ENCODE results near the gene PRPSAP2.

Gene PRPSAP2

DNA sequence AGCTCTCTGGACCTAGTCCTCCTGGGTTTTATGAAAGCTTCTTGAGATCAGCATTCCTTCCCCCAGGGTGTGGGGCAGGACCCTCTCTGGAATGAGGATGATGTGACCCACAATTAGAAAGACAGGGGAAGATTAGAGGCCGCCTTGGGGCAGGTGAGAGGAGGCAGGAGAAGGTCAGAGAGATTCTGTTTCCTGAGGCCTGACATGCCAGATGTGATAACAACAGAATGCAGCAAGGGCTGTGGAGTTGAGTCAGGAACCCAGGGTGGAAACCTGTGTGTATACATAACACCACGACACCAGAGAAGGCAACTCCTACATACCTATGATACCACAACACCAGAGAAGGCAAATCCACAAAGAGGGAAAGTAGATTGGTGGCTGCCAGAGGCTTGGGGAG, 88.6 kb downstream of the PRPSAP2 start:
- H3K4me3 ChIP-seq (ENCODE audit: low read depth, low read length): no peak overlapping the region
- no peaks in the 10 kb centered on the region for H3K9me3 ChIP-seq (ENCODE audit: control insufficient read depth, insufficient read depth, low read length)
- no peaks in the 10 kb centered on the region for H3K27me3 ChIP-seq (ENCODE audit: control insufficient read depth, insufficient read depth, low read length)
- no peak overlapping the region for H3K27ac ChIP-seq (ENCODE audit: low read depth, low read length)
- no peaks in the 10 kb centered on the region for H3K4me1 ChIP-seq (ENCODE audit: control insufficient read depth, insufficient read depth, low read length)
- no peak overlapping the region for H3K9ac ChIP-seq (ENCODE audit: low read depth, low read length)
- H3K36me3 ChIP-seq (ENCODE audit: control insufficient read depth, insufficient read depth, low read length): no peaks in the 10 kb centered on the region

DNA sequence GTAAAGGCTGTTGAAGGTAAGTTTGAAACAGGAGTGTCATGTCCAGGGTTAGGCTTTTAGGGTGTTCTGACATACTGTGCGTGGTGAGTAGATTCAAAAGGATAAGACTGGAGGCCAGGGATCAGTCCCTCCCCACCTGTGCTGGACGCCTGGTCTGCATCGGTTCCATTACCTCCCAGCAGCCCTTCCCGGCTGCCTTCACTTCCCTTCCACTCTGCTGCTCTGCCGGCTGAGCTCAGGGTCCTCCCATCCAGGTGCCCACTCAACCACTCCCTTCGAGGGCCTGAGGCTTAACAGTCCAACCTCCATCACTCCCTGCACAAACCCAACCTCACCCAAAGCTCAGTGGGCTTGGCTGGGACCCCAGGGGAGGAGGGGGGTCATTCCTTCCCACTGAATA, 89.9 kb downstream of the PRPSAP2 start:
- Histone ChIP-seq H3K36me3 (ENCODE audit: control insufficient read depth, insufficient read depth, low read length) (no peaks in the 10 kb centered on the region), H3K4me3 (ENCODE audit: low read depth, low read length) (no peak overlapping the region), H3K9me3 (ENCODE audit: control insufficient read depth, insufficient read depth, low read length) (no peaks in the 10 kb centered on the region), H3K9ac (ENCODE audit: low read depth, low read length) (no peak overlapping the region), H3K27ac (ENCODE audit: low read depth, low read length) (no peak overlapping the region), H3K4me1 (ENCODE audit: control insufficient read depth, insufficient read depth, low read length) (no peaks in the 10 kb centered on the region), H3K27me3 (ENCODE audit: control insufficient read depth, insufficient read depth, low read length) (no peaks in the 10 kb centered on the region)

- Histone ChIP-seq H3K9me3 (ENCODE audit: control insufficient read depth, insufficient read depth, low read length) (no peaks in the 10 kb centered on the region), H3K36me3 (ENCODE audit: control insufficient read depth, insufficient read depth, low read length) (no peaks in the 10 kb centered on the region), H3K9ac (ENCODE audit: low read depth, low read length) (no peak overlapping the region), H3K4me3 (ENCODE audit: low read depth, low read length) (no peak overlapping the region), H3K4me1 (ENCODE audit: control insufficient read depth, insufficient read depth, low read length) (no peaks in the 10 kb centered on the region), H3K27ac (ENCODE audit: low read depth, low read length) (no peak overlapping the region), H3K27me3 (ENCODE audit: control insufficient read depth, insufficient read depth, low read length) (no peaks in the 10 kb centered on the region)
These were observed 90.6 kb downstream of the PRPSAP2 start for GRCh38 chr17:18948476-18949006.

GRCh38 chr17:18949566-18949965, 91.6 kb downstream of the PRPSAP2 start:
- Histone ChIP-seq H3K9ac (ENCODE audit: low read depth, low read length) (no peak overlapping the region), H3K27me3 (ENCODE audit: control insufficient read depth, insufficient read depth, low read length) (no peaks in the 10 kb centered on the region), H3K9me3 (ENCODE audit: control insufficient read depth, insufficient read depth, low read length) (no peaks in the 10 kb centered on the region), H3K4me1 (ENCODE audit: control insufficient read depth, insufficient read depth, low read length) (no peaks in the 10 kb centered on the region), H3K27ac (ENCODE audit: low read depth, low read length) (no peak overlapping the region), H3K36me3 (ENCODE audit: control insufficient read depth, insufficient read depth, low read length) (no peaks in the 10 kb centered on the region), H3K4me3 (ENCODE audit: low read depth, low read length) (no peak overlapping the region)

- Histone ChIP-seq H3K36me3 (ENCODE audit: control insufficient read depth, insufficient read depth, low read length) (no peaks in the 10 kb centered on the region), H3K9me3 (ENCODE audit: control insufficient read depth, insufficient read depth, low read length) (no peaks in the 10 kb centered on the region), H3K27me3 (ENCODE audit: control insufficient read depth, insufficient read depth, low read length) (no peaks in the 10 kb centered on the region), H3K4me1 (ENCODE audit: control insufficient read depth, insufficient read depth, low read length) (no peaks in the 10 kb centered on the region), H3K27ac (ENCODE audit: low read depth, low read length) (no peak overlapping the region), H3K9ac (ENCODE audit: low read depth, low read length) (no peak overlapping the region), H3K4me3 (ENCODE audit: low read depth, low read length) (no peak overlapping the region)
These were observed 92.4 kb downstream of the PRPSAP2 start for GRCh38 chr17:18950346-18950745.

- Histone ChIP-seq H3K9ac (ENCODE audit: low read depth, low read length) (no peak overlapping the region), H3K4me1 (ENCODE audit: control insufficient read depth, insufficient read depth, low read length) (no peaks in the 10 kb centered on the region), H3K36me3 (ENCODE audit: control insufficient read depth, insufficient read depth, low read length) (no peaks in the 10 kb centered on the region)
These were observed 93.3 kb downstream of the PRPSAP2 start for GRCh38 chr17:18950944-18951905.

GRCh38 chr17:18951941-18952842, 94.3 kb downstream of the PRPSAP2 start, which contains the start of gene SLC5A10:
SLC5A10 (plus strand) TSS chr17:18952165; CDS start chr17:18952206, 41 bp downstream.
- no peak within 1 kb of the TSS for H3K27ac ChIP-seq (ENCODE audit: low read depth, low read length)
- no peaks in the 10 kb centered on the region for H3K27me3 ChIP-seq (ENCODE audit: control insufficient read depth, insufficient read depth, low read length)
- H3K4me1 ChIP-seq (ENCODE audit: control insufficient read depth, insufficient read depth, low read length): no peaks in the 10 kb centered on the region
- H3K9me3 ChIP-seq (ENCODE audit: control insufficient read depth, insufficient read depth, low read length): no peaks in the 10 kb centered on the region
- no peaks in the 10 kb centered on the region for H3K36me3 ChIP-seq (ENCODE audit: control insufficient read depth, insufficient read depth, low read length)
- H3K4me3 ChIP-seq (ENCODE audit: low read depth, low read length): no peak within 1 kb of the TSS
- no peak within 1 kb of the TSS for H3K9ac ChIP-seq (ENCODE audit: low read depth, low read length)

More at GRCh38 chr17:18950944-18951905, 93.3 kb downstream of the PRPSAP2 start:
- Histone ChIP-seq H3K27ac (ENCODE audit: low read depth, low read length) (no peak overlapping the region), H3K4me3 (ENCODE audit: low read depth, low read length) (no peak overlapping the region), H3K27me3 (ENCODE audit: control insufficient read depth, insufficient read depth, low read length) (no peaks in the 10 kb centered on the region), H3K9me3 (ENCODE audit: control insufficient read depth, insufficient read depth, low read length) (no peaks in the 10 kb centered on the region)

- Histone ChIP-seq H3K27me3 (ENCODE audit: control insufficient read depth, insufficient read depth, low read length) (no peaks in the 10 kb centered on the region), H3K9me3 (ENCODE audit: control insufficient read depth, insufficient read depth, low read length) (no peaks in the 10 kb centered on the region), H3K27ac (ENCODE audit: low read depth, low read length) (no peak overlapping the region), H3K9ac (ENCODE audit: low read depth, low read length) (no peak overlapping the region), H3K4me3 (ENCODE audit: low read depth, low read length) (no peak overlapping the region), H3K4me1 (ENCODE audit: control insufficient read depth, insufficient read depth, low read length) (no peaks in the 10 kb centered on the region), H3K36me3 (ENCODE audit: control insufficient read depth, insufficient read depth, low read length) (no peaks in the 10 kb centered on the region)
These were observed 95.3 kb downstream of the PRPSAP2 start for GRCh38 chr17:18953231-18953728.

GRCh38 chr17:18954321-18954720, 96.4 kb downstream of the PRPSAP2 start:
- Histone ChIP-seq H3K36me3 (ENCODE audit: control insufficient read depth, insufficient read depth, low read length) (no peaks in the 10 kb centered on the region), H3K9ac (ENCODE audit: low read depth, low read length) (no peak overlapping the region), H3K27me3 (ENCODE audit: control insufficient read depth, insufficient read depth, low read length) (no peaks in the 10 kb centered on the region), H3K4me3 (ENCODE audit: low read depth, low read length) (no peak overlapping the region), H3K4me1 (ENCODE audit: control insufficient read depth, insufficient read depth, low read length) (no peaks in the 10 kb centered on the region), H3K9me3 (ENCODE audit: control insufficient read depth, insufficient read depth, low read length) (no peaks in the 10 kb centered on the region), H3K27ac (ENCODE audit: low read depth, low read length) (no peak overlapping the region)

GRCh38 chr17:18955009-18955408, 97.1 kb downstream of the PRPSAP2 start:
- Histone ChIP-seq H3K9me3 (ENCODE audit: control insufficient read depth, insufficient read depth, low read length) (no peaks in the 10 kb centered on the region), H3K9ac (ENCODE audit: low read depth, low read length) (no peak overlapping the region), H3K27me3 (ENCODE audit: control insufficient read depth, insufficient read depth, low read length) (no peaks in the 10 kb centered on the region), H3K36me3 (ENCODE audit: control insufficient read depth, insufficient read depth, low read length) (no peaks in the 10 kb centered on the region), H3K27ac (ENCODE audit: low read depth, low read length) (no peak overlapping the region), H3K4me3 (ENCODE audit: low read depth, low read length) (no peak overlapping the region), H3K4me1 (ENCODE audit: control insufficient read depth, insufficient read depth, low read length) (no peaks in the 10 kb centered on the region)

Measured in HUES48 (cell line).